ENCODE measurements around the gene IFNB1.

Gene IFNB1

DNA sequence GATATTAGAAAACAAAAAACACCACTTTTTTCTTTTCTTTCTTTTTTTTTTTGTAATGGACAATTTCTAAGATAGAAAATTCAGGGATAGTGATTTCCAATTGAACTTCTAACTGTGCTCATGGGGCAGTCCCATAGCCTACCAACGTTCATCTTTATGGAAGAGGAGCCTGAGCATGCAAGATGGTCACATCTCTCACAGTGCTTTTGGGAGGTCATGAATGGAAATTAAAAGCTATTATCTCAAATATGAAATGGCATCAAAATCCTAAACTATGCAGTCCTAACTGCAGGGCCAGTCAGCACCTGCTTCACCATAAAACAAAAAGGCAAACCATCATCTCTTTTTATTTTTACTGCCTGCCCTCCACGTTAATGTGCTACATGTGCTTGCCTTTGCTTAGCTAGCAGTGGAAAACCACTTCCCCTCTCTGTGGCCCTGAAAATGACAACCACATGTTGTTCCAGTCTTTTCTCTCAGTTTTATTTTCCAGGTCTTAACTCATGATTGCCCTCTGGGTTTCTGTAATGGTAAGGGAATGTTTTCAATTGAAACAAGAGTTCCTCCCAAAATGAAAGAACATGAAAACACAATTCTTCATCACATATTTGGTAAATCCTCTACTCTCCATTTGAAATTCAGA is 16.7 kb downstream of the IFNB1 start:
- DNase-seq: no peak

DNA sequence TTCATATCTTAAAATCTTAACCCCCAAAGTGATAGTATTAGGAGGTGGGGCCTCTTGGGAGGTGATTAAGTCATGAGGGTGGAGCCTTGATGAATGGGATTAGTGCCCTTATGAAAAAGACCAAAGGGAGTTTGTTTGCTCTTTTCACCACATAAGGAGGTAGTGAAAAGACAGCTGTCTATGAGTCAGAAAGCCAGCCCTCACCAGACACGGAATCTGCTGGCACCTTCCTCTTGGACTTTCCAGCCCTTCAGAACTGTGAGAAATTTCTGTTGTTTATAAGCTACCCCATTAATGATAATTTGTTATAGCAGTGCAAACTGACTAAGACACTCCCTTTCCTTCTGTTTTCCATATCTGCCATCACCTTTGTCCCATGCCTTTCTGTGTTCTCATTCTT is 20.8 kb downstream of the IFNB1 start:
- DNase-seq: no peak

DNA sequence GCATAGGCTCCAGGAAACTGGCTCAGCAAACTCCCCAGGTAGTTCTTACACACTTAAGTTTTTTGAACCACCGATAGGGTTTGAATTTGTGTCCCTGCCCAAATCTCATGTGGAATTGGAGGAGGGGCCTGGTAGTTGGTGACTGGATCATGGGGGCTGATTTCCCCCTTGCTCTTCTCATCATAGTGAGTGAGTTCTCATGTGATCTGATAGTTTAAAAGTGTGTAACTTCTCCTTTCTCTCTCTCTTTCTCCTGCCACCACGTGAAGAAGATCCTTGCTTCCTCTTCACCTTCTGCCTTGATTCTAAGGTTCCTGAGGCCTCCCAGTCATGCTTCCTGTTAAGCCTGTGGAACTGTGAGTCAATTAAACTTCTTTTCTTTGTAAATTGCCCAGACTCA is 23.9 kb downstream of the IFNB1 start:
- no peak for DNase-seq

DNA sequence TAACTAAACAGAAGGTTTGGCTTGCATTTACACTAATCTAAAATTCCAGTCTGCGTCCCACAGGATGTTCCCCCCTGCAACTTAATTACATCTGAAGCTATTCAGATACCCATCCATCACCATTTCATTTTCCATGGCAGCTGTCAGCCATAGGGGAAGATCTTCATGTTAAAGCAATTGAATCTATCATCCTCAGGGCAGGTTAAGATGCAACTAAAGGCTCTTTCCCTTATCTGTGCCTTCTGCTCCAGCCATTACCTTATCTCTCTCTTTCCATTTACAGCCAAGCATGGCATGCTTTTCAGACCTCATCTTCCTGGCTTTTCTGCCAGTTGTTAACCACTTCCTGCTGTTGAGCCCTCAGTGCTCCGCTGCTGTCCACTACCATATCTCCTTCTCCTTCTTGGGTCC is 30.5 kb downstream of the IFNB1 start:
- no peak for DNase-seq

DNA sequence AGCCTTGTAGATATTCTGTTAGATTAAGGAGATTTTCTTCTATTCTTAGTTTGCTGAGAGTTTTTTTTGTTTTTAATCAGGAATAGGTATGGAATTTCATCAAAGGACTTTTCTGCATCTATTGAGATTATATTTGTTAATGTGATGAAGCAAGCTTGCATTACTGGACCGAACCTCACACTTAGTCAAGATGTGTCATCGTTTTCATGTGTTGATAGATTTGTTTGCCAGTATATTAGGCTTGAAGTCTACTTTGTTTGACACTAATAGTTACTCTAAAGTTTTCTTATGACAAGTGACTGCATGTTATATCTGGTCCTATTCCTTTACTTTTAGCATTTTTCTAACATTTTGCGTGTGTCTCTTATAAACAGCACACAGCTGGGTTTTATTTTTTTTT is 33.9 kb downstream of the IFNB1 start:
- no peak for DNase-seq

DNA sequence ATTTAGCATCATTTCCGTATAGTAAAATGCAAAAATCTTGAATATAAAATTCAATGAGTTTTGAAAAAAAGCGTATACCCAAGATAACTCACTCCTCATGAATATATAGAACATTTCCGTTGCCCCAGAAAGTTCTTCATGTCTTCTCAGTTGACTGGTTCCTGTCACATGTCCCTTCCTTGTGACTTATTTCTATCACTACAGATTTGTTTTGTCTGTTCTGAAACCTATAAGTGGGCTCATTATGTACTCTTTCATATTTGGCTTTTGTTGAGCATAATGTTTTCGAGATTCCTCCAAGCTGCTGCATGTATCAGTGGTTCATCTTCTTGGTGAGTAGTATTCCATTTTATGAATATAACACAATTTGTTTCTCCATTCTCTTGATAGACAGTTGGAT is 35.3 kb downstream of the IFNB1 start:
- no peak for DNase-seq

DNA sequence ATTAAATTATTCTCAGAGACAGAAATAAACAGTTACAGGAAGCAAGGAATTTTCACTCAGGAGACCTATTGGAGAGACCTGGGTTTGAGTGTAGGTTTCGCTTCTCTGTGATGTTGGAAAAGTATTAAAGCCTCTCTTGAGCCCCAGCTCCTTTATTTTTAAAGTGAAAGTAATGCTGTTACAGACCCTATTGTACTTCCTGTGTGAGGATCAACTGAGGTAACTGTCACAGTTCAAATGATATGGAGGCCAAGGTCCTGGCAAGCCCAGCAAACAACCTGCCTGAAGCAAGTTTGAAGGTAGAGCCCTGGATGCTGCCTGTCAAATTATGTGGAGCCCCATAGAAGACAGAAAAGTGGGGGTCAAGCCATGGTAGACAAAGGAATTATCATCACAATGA is 38.4 kb downstream of the IFNB1 start:
- no peak for DNase-seq

DNA sequence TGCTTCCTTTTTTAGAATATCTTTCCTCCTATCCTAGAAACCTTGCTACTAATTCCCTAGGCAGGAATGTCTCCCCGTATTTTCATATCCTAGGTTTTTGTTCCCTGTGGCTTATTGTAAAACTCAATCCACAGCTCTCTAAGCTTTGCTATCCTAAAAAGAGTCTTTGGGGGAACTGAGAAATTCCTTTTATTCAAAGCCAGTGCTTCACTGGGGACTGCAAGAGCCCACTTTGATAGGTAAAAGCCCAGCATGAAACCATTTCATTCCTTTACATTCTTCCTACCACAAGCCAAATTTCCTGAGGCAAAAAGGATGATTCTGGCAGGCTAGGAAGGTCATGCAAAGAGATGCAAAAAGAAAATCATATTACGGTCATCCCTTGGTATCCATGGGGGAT is 40.5 kb downstream of the IFNB1 start:
- no peak for DNase-seq

DNA sequence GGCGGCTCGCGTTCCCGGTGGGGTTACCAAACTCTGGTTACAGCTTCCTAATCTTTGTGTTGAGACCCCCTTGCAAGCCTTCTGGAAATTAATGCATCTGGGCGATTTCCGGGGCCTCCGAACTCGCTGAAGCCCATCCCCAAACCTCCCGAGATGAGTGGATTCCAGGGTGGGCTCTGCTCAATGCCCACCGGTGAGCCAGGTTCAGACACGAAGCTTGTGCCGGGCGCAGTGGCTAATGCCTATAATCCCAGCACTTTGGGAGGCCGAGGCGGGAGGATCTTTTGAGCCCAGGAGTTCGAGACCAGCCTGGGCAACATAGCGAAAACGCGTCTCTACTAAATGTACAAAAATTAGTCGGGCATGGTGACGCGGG is 45.9 kb downstream of the IFNB1 start:
- no peak for DNase-seq

DNA sequence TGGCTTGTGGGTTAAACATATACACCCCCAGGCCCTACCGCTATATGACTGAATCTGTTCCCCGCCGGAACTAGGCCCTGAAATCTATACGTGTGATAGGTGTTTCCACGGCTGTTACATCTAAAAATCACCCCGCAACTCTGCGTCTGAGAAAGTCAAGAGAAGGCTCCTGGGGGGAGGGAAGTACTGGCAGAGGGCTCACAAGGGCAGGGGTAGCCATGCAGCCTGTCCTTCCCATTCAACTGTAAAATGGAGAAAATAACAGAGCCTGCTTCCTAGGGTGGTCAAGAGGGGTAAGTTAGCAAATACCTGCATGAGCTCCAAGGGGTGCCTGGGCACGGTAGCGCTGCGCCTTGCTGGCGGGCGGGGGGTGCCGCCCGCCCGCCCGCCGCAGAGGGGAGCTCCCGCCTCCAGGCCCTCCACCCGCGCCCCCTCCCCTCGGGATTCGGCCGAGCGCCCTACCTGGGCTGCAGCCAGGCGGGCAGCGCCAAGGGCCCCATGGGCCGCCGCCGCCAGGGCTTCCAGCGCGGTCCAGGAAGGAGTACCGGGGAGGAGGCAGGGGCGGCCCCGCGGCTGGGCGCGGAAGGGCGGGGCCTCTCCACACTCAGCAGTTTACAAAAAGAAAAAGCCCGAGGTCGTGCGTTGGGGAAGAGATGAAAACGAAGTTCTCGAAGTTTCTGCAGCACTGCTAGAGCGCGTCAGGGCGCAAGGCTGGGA is 46.5 kb downstream of the IFNB1 start, which contains the start of gene HACD4:
Gene HACD4, minus strand, starts transcription at position 550 of the 717 bp plus-strand sequence. Its CDS starts 50 bp downstream, at position 500.
- DNase-seq: peak; percentile 68

DNA sequence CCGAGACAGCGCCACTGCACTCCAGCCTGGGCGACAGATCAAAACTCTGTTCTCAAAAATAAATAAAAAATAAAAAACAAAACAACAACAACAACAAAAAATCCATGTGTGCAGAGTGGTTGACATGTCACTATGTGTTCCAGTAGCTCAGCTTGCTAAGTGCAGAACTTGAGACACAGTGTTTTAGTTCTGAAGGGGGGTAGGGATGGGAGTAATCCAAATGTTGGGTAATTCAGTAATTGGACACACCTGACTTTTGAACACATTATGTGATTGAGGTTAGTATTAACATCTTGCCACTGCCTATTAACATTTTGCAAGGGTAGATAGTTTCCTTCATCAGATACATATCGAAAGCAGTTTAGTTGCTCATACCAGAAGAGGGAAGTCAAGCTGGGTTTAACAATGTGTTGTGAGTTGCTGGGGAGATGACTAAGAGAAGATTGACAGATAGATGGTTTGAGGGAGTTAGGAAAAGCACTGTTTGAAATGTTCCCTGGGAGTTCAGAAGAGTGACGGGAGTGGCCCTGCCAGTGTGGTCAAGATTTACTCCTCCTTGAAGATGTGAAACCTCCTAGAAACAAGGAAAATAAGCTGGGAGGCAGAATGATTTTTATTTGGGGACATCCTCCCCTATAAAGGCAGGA is 47.2 kb downstream of the IFNB1 start:
- peak; percentile 24 for DNase-seq

DNA sequence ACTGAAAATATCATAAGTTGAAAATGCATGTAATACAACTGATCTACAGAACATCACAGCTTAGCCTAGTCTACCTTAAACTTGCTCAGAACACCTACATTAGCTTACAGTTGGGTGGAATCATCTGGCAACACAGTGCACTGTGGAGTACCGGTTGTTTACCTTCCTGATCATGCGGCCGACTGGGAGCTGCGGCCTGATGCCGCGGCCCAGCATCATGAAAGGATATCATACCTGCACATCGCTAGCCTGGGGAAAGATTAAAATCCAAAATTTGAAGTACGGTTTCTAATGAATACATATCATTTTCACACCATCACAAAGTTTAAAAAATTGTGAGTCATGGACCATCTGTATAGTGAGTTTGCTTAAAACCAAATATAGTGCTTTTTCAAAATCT is 48.1 kb downstream of the IFNB1 start:
- no peak for DNase-seq

DNA sequence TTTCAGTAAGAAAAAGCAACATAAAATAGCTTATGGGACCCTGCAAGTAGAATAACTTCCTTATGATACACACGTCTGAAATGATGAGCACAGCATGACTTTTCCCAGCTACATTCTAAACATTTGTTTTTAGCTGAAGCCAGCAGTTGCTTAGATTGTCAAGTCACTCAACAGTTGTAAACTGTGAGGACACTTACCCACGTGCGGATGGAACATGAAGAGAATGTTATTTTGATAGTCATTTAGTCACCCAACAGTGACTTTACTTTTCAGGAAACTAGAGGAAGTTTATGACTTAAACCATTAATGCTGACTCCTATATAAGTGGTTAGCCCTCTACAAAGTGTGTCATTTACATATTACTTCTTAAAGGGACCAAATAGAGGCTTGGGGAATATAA is 49.3 kb downstream of the IFNB1 start:
- no peak for DNase-seq

DNA sequence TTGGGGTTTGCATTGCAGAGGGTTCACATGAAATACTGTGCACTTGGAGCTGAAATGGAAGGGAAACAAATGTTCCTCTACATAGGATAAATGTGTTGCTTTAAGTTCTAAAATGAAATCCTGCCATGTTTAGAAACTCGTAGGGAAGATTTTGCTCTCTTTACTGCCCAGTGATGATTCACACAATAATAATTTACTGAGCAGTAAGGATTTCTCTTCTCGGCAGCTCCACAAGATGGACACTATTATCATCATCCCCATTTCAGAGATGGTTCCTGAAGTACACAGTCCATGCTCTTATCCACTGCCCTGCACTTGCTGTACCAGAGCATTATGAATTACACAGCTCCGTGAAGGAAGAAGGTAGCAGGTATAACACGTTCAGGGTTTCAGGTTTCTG is 50.4 kb downstream of the IFNB1 start:
- no peak for DNase-seq
